Measurements from ENCODE around the gene KRT3.
"Not testable (repeated sequence)": the region's sequence is repeated elsewhere in the genome, so short reads cannot be mapped to it uniquely, and the experiment has no call there.

KRT3 gene

GRCh38 chr12:52756281-52756960 is 39.5 kb downstream of the KRT3 start:
- DNase-seq = no peak

GRCh38 chr12:52755533-52755932 is 40.4 kb downstream of the KRT3 start:
- DNase-seq = no peak

- no peak for DNase-seq
These were observed 41.8 kb downstream of the KRT3 start for GRCh38 chr12:52754135-52754534.

DNA sequence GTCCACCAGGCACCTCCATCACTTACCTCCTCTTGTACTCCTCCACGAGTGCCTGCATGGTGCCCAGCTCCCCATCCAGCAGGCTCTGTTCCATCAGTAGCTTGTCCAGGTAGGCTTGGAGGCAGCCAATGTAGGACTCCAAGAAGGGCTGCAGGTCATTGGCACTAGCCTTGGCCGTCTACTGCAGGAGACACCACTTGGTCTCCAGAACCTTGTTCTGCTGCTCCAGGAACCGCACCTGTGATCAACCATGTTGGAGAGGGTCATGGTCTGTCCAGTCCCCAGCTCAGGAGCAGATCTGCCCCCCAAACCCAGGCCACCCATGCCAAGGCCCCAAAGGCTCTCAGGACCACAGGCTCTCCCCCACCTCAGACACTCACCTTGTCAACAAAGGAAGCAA is 42.6 kb downstream of the KRT3 start:
- DNase-seq = no peak

GRCh38 chr12:52752516-52752915 is 43.4 kb downstream of the KRT3 start:
- no peak for DNase-seq

DNA sequence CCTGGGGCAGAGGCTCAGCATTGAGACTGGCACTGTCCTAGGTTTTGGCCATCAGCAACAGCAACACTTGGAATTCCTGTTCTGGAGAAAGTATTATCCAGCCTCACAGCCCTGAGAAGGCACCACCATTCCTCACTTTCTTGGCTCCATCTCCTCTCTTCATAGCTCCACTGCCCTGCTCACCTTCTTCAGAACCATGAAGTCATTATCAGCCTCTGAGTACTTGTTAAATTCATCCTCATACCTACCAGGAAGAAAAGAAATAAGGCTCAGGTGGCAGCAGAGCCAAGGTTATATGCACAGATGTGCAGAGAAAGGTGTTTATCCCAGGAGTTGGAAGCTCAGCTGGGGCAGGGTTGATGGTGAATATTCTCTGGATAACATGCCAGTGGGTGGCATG is 44.1 kb downstream of the KRT3 start:
- DNase-seq = no peak

- not testable (repeated sequence) for DNase-seq
These were observed 45.4 kb downstream of the KRT3 start for GRCh38 chr12:52750532-52750931.

DNA sequence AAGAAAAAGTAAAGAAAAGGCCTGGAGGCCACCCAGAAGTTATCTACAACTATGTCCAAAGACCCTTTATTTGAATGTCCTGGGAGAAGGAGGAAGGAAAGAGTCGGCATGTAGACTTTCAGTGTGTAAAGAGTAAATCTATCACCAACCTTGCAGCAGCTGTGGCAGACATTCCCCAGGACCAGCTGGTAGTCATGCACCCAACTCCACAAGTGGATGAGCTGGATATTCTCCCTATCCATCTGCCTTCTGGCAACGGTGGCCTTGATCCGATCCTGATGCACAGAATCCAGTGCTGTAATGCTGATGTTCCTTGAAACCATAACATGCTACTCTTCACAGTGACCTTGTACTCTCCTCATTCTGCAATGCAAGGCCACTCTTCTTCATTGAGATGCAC is 46.1 kb downstream of the KRT3 start:
- no peak for DNase-seq

GRCh38 chr12:52748578-52748977 is 47.3 kb downstream of the KRT3 start:
- no peak for DNase-seq

DNA sequence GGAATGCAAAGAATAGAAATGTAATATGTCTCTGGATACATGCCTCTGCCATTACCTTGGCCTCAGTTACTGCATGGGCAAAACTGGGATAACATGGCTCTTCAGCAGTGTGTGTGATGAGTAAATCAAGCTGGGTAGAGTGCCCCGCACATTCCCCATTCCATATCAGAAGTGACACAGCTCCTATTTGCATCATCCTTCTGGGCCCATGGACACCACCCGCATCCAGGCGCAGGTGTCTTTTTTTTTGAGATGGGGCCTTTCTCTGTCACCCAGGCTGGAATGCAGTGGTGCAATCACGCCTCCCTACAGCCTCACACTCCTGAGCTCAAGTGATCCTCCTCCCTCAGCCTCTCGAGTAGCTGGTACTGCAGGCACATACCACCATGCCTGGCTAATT is 50.4 kb downstream of the KRT3 start:
- DNase-seq = no peak

- no peak for DNase-seq
These were observed 51.3 kb downstream of the KRT3 start for GRCh38 chr12:52744493-52745156.

- DNase-seq = no peak
These were observed 53.0 kb downstream of the KRT3 start for GRCh38 chr12:52742822-52743457.

DNA sequence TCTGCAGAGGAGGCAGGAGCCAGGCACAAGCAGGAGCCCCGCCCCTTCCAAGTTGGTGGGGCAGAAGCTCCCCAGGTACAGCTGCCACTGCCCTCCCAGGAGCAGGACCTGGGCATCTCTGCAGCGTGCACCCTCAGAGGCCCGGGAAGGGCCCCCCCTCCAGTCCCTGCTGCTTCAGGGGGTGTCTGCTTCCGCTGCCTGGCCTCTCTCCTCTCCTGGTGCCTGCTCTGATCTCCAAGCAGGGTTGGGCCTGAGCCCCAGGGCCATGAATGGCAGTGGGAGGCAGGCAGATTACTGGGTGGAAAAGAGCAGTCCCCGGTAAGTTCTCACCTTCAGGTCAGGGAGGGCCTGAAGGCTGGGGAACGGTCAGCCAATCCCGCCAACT is 53.7 kb downstream of the KRT3 start:
- DNase-seq = no peak

DNA sequence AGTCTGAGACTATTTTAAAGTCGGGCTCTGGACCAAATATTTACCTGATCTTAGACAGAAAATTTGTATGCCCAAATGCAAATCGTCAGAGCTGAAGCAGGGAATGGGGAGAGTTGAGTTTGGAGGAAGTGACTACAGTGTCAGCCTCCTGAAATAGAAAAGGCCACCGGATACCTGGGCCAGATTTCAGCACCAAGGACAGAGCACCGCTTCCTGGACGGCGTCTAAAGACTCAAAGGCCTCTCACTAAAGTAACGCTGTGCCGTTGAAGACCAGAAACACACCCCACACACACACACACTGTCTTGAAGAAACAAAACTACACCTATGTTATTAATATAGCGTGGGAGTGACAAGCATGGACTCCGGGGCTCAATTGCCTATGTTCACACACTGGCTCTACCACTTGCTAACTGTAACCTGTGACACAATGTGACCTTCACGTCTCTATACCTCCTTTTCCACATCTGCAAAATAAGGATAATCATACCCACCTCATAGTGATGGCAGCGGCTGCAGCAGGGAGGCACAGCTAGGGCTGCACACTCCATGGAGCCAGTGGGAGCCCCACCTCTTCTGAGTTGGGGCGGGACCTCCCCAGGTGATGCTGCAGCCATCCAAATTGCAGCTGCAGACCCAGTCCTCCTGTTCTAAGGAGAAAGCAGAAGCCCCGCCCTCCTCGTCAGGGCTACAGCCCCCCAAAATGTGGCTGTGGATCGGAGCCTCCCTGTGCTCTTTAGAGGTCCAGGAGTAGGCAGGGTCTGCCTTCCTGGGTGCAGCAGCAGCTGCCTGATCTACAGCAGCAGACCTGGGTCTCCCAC is 54.3 kb downstream of the KRT3 start:
- DNase-seq = peak; percentile 27

GRCh38 chr12:52740584-52740983 is 55.3 kb downstream of the KRT3 start:
- no peak for DNase-seq

- no peak for DNase-seq
These were observed 56.0 kb downstream of the KRT3 start for GRCh38 chr12:52739963-52740362.

Measured in activated effector memory CD4-positive, alpha-beta T cell treated with Interleukin-2 at 50 U/mL for 16 hours (primary cell).